HL-60 (cell line): ENCODE data around the gene P2RY14.

Experiments
- DNase-seq, 2 experiments: peaks; one replicate each; pipeline ENCODE4 v3.0.0-alpha.2; 2010 to 2020; ENCODE audit warnings: low read depth in 1 of 2, low spot score in 1 of 2
- H3K27ac ChIP-seq: fragments of 250-450 bp; sonication (Bioruptor Pico); replicated peaks from 2 replicates; pipeline ENCODE4 v1.5.1; 2020; ENCODE audit warnings: mild to moderate bottlenecking, moderate library complexity
- H3K27me3 ChIP-seq: fragments of 250-450 bp; sonication (Bioruptor Pico); 2 replicates; pipeline ENCODE4 v1.5.1; 2021; ENCODE audit warnings: mild to moderate bottlenecking, moderate library complexity; ENCODE audit not compliant: insufficient read depth, poor library complexity, severe bottlenecking
- H3K4me3 ChIP-seq: replicated peaks from 2 replicates; pipeline ENCODE4 v1.5.1; 2011; ENCODE audit warnings: mild to moderate bottlenecking, control low read depth, low read length; ENCODE audit not compliant: insufficient read depth
- CTCF ChIP-seq: IDR thresholded peaks from one replicate; pipeline ENCODE4 v1.5.1; 2011; ENCODE audit warnings: low read length, control low read depth, inconsistent platforms; ENCODE audit not compliant: insufficient read depth
- GABPA ChIP-seq: IDR thresholded peaks from 2 replicates; pipeline ENCODE4 v1.6.1; 2012; ENCODE audit warnings: low read depth
- POLR2AphosphoS5 ChIP-seq: IDR thresholded peaks from 2 replicates; pipeline ENCODE4 v1.6.1; 2012; ENCODE audit warnings: low read depth
- REST ChIP-seq: IDR thresholded peaks from 2 replicates; pipeline ENCODE4 v1.6.1; 2012; ENCODE audit warnings: low read depth; ENCODE audit not compliant: insufficient replicate concordance
- SPI1 ChIP-seq: IDR thresholded peaks from 2 replicates; pipeline ENCODE4 v1.6.1; 2012; ENCODE audit warnings: low read depth, mild to moderate bottlenecking, borderline replicate concordance

Gene P2RY14

GRCh38 chr3:151225040-151225975, 53.0 kb downstream of the P2RY14 start:
- no peak overlapping the region for H3K4me3 ChIP-seq
- no peak for DNase-seq
- H3K27me3 ChIP-seq, result no peaks in the 10 kb centered on the region
- H3K27ac ChIP-seq, result no peak overlapping the region
- TF ChIP-seq CTCF (no peak), REST (no peak), SPI1 (no peak), POLR2AphosphoS5 (no peak), GABPA (no peak)

- Histone ChIP-seq H3K27ac (no peak overlapping the region), H3K27me3 (no peaks in the 10 kb centered on the region), H3K4me3 (no peak overlapping the region)
- DNase-seq, result no peak
- TF ChIP-seq GABPA, result no peak
- no peak for TF ChIP-seq REST
- TF ChIP-seq CTCF, result no peak
- no peak for TF ChIP-seq SPI1
- no peak for TF ChIP-seq POLR2AphosphoS5
Observed at GRCh38 chr3:151224268-151224866, 54.0 kb downstream of the P2RY14 start.

GRCh38 chr3:151219056-151219455, 59.3 kb downstream of the P2RY14 start:
- DNase-seq, result no peak
- H3K4me3 ChIP-seq, result no peak overlapping the region
- H3K27ac ChIP-seq, result no peak overlapping the region
- no peaks in the 10 kb centered on the region for H3K27me3 ChIP-seq
- TF ChIP-seq SPI1 (no peak), CTCF (no peak), GABPA (no peak), REST (no peak), POLR2AphosphoS5 (no peak)
